Mesothelial cell of epicardium (in vitro differentiated cells): Measurements from ENCODE around the gene YPEL5. TPM values are rescaled to one million over a fixed set of nuclear protein-coding genes. Genes with fewer than 3 reads are reported as not detected.

Source experiments
- DNase-seq, 2 experiments: peaks; one replicate each; pipeline ENCODE4 v3.0.0; 2021; ENCODE audit warnings: low spot score in 2 of 2; ENCODE audit not compliant: unreplicated experiment in 2 of 2
- H3K27ac Mint-ChIP-seq: 2 replicates; pipeline ENCODE4 v1.8.0; 2021; ENCODE audit warnings: mixed read lengths
- H3K27me3 Mint-ChIP-seq: 2 replicates; pipeline ENCODE4 v1.8.0; 2021; ENCODE audit warnings: low read depth, mixed read lengths
- H3K36me3 Mint-ChIP-seq: 2 replicates; pipeline ENCODE4 v1.8.0; 2021; ENCODE audit warnings: mixed read lengths
- H3K4me1 Mint-ChIP-seq: 2 replicates; pipeline ENCODE4 v1.8.0; 2021; ENCODE audit warnings: mixed read lengths
- H3K4me3 Mint-ChIP-seq: 2 replicates; pipeline ENCODE4 v1.8.0; 2021; ENCODE audit warnings: mild to moderate bottlenecking, moderate library complexity, mixed read lengths
- H3K9me3 Mint-ChIP-seq: 2 replicates; pipeline ENCODE4 v1.8.0; 2021; ENCODE audit warnings: mixed read lengths
- total RNA-seq: library from RNA; stranded (reverse); gene quantifications from 3 replicates; pipeline ENCODE4 v1.2.1, GENCODE V29; 2021
- TF ChIP-seq, protein P1 (sequence below): fragments of 200-600 bp; sonication (generic); IDR thresholded peaks from one replicate; pipeline ENCODE4 v1.5.0; 2021; ENCODE audit warnings: antibody characterized with exemption; ENCODE audit not compliant: unreplicated experiment

The YPEL5 gene
- total RNA-seq, 1 donor from 2014 or later = 79.4 TPM

DNA sequence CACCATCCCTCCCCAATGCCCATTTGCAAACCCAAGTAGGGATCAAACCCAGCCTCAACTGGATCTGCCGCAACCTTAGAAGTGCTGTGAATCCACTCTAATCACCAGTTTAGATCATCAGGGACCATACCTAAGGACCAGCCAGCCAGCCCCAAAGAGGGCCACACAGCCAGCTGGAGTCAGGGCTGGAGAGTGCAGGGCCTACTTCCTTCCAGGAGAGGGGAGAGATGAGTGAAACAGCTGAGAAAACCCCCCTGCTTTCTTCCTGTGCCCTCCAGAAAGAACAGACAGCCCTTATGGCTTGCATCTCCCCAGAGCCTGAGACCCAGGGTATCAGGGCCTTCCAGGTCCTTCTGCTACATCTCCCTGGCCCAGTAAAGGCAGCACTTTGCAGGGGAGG is 25.8 kb downstream of the YPEL5 start:
- H3K9me3 Mint-ChIP-seq = no peaks in the 10 kb centered on the region
- DNase-seq = no peak
- H3K36me3 Mint-ChIP-seq = no peaks in the 10 kb centered on the region
- H3K4me3 Mint-ChIP-seq = no peak overlapping the region
- H3K4me1 Mint-ChIP-seq = no peaks in the 10 kb centered on the region
- H3K27ac Mint-ChIP-seq = no peak overlapping the region
- TF ChIP-seq, protein P1, sequence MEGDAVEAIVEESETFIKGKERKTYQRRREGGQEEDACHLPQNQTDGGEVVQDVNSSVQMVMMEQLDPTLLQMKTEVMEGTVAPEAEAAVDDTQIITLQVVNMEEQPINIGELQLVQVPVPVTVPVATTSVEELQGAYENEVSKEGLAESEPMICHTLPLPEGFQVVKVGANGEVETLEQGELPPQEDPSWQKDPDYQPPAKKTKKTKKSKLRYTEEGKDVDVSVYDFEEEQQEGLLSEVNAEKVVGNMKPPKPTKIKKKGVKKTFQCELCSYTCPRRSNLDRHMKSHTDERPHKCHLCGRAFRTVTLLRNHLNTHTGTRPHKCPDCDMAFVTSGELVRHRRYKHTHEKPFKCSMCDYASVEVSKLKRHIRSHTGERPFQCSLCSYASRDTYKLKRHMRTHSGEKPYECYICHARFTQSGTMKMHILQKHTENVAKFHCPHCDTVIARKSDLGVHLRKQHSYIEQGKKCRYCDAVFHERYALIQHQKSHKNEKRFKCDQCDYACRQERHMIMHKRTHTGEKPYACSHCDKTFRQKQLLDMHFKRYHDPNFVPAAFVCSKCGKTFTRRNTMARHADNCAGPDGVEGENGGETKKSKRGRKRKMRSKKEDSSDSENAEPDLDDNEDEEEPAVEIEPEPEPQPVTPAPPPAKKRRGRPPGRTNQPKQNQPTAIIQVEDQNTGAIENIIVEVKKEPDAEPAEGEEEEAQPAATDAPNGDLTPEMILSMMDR = no peak
- H3K27me3 Mint-ChIP-seq = no peaks in the 10 kb centered on the region

DNA sequence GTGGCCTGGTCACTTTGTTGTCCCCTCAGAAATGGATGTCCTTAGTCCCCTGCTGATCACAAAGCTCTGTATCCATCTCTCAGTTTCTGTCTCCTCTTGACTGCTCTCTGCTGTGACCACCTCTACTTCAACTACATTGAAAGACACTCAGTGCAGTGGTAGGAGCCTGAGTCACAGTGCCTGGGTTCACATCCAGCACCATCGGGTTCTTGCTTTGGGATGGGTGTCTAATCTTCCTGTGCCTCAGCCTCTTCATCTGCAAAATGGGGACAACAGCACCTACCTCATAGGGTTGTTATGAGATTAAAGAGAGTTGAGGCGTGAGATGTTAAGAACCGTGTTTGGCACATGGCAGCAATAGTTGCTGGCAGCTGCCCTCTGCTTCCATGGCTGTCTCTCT is 30.6 kb downstream of the YPEL5 start:
- Mint-ChIP-seq H3K36me3 (no peaks in the 10 kb centered on the region), H3K27me3 (peaks cover 7% of the 10 kb centered on the region), H3K4me1 (no peaks in the 10 kb centered on the region), H3K27ac (no peak overlapping the region), H3K9me3 (no peaks in the 10 kb centered on the region), H3K4me3 (no peak overlapping the region)
- no peak for DNase-seq
- TF ChIP-seq, protein P1 = no peak

DNA sequence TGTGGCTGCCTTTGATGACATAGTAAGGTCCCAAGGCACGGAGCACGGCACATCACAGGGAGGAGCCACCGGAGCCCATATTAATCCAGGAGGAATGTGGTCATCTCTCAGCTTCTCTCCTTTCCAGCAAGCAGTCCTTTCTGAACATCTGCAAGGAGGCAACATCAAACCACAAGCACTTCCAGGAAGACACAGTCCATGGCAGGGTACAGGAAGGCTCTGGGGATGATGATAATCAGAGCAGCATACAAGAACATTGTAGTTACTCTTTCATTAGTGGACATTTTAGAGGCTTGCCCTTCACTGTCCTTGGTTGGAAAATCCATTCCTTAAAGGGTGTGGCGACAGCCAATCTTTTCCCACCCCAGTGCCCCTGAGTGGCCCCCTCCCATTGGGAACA is 31.1 kb downstream of the YPEL5 start:
- no peak for DNase-seq

DNA sequence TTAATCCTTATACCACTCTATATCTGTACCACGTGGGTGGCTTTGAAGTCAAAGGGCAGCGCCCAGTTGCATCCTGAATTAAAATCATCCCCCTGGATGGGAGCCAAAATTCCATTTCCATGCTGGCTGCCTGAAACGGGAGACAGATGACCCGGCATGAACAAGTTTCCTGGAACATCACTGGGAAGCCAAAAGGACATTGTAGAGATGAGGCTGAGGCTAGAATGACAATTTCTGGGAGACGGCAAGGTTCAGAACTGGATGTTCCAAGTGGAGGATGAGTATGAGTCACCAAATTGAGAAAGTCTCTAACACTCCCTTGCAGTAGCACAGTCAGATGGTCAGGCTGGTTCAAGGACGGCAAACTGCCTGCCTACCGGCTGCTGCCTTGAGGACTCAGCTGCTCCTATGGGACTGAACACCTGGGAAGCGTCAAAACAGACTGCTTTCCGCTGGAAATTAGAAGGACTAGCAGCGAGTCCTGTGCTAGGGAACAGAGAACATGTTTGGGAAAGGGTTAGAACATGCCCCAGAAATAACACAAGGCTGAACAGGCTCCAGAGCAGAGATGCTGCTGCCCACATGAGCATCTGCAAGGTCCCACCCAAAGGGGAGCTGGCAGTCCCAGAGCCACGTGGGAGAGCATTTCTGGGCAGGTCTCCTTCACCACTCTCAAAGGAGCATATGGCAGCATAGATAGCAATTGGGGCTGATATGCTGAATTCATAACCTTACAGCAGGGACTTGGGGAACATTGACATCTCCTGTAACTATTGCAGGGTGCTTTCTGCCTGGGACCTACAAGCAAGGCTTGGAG is 32.0 kb downstream of the YPEL5 start:
- Mint-ChIP-seq H3K27me3 (peaks cover 7% of the 10 kb centered on the region), H3K36me3 (no peaks in the 10 kb centered on the region), H3K27ac (no peak overlapping the region), H3K4me3 (no peak overlapping the region), H3K4me1 (no peaks in the 10 kb centered on the region), H3K9me3 (no peaks in the 10 kb centered on the region)
- no peak for DNase-seq
- TF ChIP-seq, protein P1 = no peak

More for the DNA sequence above, 31.1 kb downstream of the YPEL5 start:
- no peak overlapping the region for H3K27ac Mint-ChIP-seq
- TF ChIP-seq, protein P1 = no peak
- H3K27me3 Mint-ChIP-seq = peaks cover 7% of the 10 kb centered on the region
- H3K36me3 Mint-ChIP-seq = no peaks in the 10 kb centered on the region
- no peaks in the 10 kb centered on the region for H3K4me1 Mint-ChIP-seq
- no peaks in the 10 kb centered on the region for H3K9me3 Mint-ChIP-seq
- H3K4me3 Mint-ChIP-seq = no peak overlapping the region

DNA sequence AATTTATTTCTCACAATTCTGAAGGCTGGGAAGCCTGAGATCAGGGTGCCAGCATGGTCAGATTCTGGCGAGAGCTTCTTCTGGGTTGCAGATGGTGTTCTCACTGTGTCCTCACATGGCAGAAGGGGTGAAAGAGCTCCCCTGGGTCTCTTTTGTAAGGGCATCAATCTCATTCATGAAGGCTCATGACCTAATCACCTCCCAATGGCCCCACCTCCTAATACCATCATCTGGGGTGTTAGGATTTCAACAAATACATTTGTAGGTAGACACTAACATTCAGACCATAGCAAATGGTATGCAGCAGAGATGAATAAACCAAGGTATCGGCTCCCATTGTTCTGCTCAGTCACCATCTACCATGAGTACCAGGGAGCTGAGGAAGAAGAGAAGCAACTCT is 32.7 kb downstream of the YPEL5 start:
- Mint-ChIP-seq H3K9me3 (no peaks in the 10 kb centered on the region), H3K36me3 (no peaks in the 10 kb centered on the region), H3K4me3 (no peak overlapping the region), H3K27me3 (peaks cover 7% of the 10 kb centered on the region), H3K4me1 (no peaks in the 10 kb centered on the region), H3K27ac (no peak overlapping the region)
- no peak for DNase-seq
- TF ChIP-seq, protein P1 = no peak

DNA sequence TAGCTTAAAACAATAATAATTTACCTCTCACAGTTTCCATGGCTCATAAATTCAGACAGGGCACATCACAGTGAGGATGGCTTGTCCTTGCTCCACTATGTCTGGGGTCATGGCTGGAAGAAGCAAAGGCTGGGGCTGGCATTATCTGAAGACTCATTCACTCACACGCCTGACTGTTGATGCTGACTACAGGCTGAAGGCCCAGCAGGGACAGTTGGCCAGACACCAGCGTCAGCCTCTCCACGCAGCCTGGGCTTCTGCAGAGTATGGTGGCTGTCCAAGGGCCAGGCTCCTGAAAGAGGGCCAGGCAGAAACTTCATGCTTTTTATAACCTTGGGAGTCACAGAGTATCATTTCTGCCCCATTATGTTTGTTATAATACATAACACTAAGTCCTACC is 33.4 kb downstream of the YPEL5 start:
- Mint-ChIP-seq H3K4me1 (no peaks in the 10 kb centered on the region), H3K9me3 (no peaks in the 10 kb centered on the region), H3K36me3 (no peaks in the 10 kb centered on the region), H3K27me3 (peaks cover 7% of the 10 kb centered on the region), H3K27ac (no peak overlapping the region), H3K4me3 (no peak overlapping the region)
- no peak for DNase-seq
- TF ChIP-seq, protein P1 = no peak
